HCT116 (cell line): ENCODE data around the gene TMEM258. TPM values are rescaled to one million over a fixed set of nuclear protein-coding genes. Genes with fewer than 3 reads are reported as not detected.

Experiments
- ATAC-seq: fragments of 200-7000 bp; cut with Tn5 transposase; 2 replicates; pipeline ENCODE4 v1.9.1; 2020; ENCODE audit warnings: mild to moderate bottlenecking, moderate library complexity
- BruUV-seq: library from RNA; stranded (reverse); fragments of 400-500 nt; replicated peaks from 2 replicates; lab custom pipeline; 2021; lab: Mats Ljungman, UMichigan
- CTCF ChIA-PET: fragments of 300-600 bp; sonication (Branson Sonifier 250); formaldehyde crosslinking; loops from one replicate; lab custom pipeline; 2021; ENCODE audit warnings: antibody characterized with exemption; lab: Charles Lee
- POLR2A ChIA-PET: fragments of 300-600, 350-600 bp; sonication (Branson Sonifier 250); formaldehyde crosslinking; loops from one replicate; lab custom pipeline; 2021; ENCODE audit warnings: antibody characterized with exemption; lab: Charles Lee
- RAD21 ChIA-PET, 2 experiments: fragments of 300-600 bp; sonication (Branson Sonifier 250); formaldehyde crosslinking; loops; one replicate each; lab custom pipeline; 2023; ENCODE audit warnings: low total read pairs in 2 of 2; ENCODE audit not compliant: uncharacterized antibody in 2 of 2, unreplicated experiment in 2 of 2, low non-redundant PET in 1 of 2; lab: Charles Lee
- DNase-seq: peaks from one replicate; pipeline ENCODE4 v3.0.0-alpha.2; 2010; ENCODE audit warnings: low read depth, low spot score
- H2AFZ ChIP-seq: fragments of 200-600 bp; shearing (Covaris generic), sonication (generic); 2 replicates; pipeline ENCODE4 v1.6.1; 2017; ENCODE audit warnings: low read depth, mixed run types, mixed read lengths, antibody characterized with exemption, low read length; ENCODE audit not compliant: poor library complexity, severe bottlenecking
- H3K27ac ChIP-seq: 2 replicates; pipeline ENCODE4 v1.5.1; 2012; ENCODE audit warnings: low read depth, low read length
- H3K27me3 ChIP-seq: fragments of 200-600 bp; sonication (generic); 2 replicates; pipeline ENCODE4 v1.6.1; 2016; ENCODE audit warnings: mixed run types, low read length, mixed read lengths; ENCODE audit not compliant: insufficient read depth
- H3K36me3 ChIP-seq, 2 experiments: fragments of 200-500 bp in 1 of 2; fragments of 200-600 bp in 1 of 2; sonication (Bioruptor generic) in 1 of 2; sonication (generic) in 1 of 2; 2 replicates each; pipeline versions ENCODE4 v1.5.1 to v1.6.1; 2014 to 2016; ENCODE audit warnings: low read length in 2 of 2, inconsistent platforms in 1 of 2, mixed read lengths in 1 of 2, mixed run types in 1 of 2; ENCODE audit not compliant: insufficient read depth in 2 of 2, control insufficient read depth in 1 of 2
- H3K4me1 ChIP-seq, 2 experiments: fragments of 200-600 bp in 1 of 2; sonication (generic) in 1 of 2; 2 replicates each; pipeline versions ENCODE4 v1.5.1 to v1.6.1; 2012 to 2017; ENCODE audit warnings: low read length in 2 of 2, inconsistent platforms in 1 of 2, mild to moderate bottlenecking in 1 of 2, mixed read lengths in 1 of 2, mixed run types in 1 of 2, moderate library complexity in 1 of 2; ENCODE audit not compliant: insufficient read depth in 2 of 2, control insufficient read depth in 1 of 2
- H3K4me2 ChIP-seq: fragments of 200-600 bp; sonication (generic); 2 replicates; pipeline ENCODE4 v1.6.1; 2017; ENCODE audit warnings: mixed run types, low read length, mixed read lengths
- H3K4me3 ChIP-seq, 2 experiments: fragments of 200-600 bp in 1 of 2; sonication (generic) in 1 of 2; replicated peaks in 1 of 2; 2 replicates each; pipeline ENCODE4 v1.5.1; 2011 to 2016; ENCODE audit warnings: low read length in 2 of 2, control low read depth in 1 of 2, low read depth in 1 of 2, mild to moderate bottlenecking in 1 of 2, mixed read lengths in 1 of 2, mixed run types in 1 of 2
- H3K79me2 ChIP-seq: fragments of 200-600 bp; sonication (generic); 2 replicates; pipeline ENCODE4 v1.6.1; 2017; ENCODE audit warnings: mild to moderate bottlenecking, mixed run types, low read length, moderate library complexity, mixed read lengths; ENCODE audit not compliant: insufficient read depth
- H3K9ac ChIP-seq: fragments of 200-600 bp; sonication (generic); 2 replicates; pipeline ENCODE4 v1.6.1; 2016; ENCODE audit warnings: low read length, mixed read lengths
- H3K9me2 ChIP-seq: fragments of 200-600 bp; sonication (generic), shearing (Covaris generic); 2 replicates; pipeline ENCODE4 v1.6.1; 2017; ENCODE audit warnings: mixed run types, mild to moderate bottlenecking, moderate library complexity; ENCODE audit not compliant: insufficient read depth
- H3K9me3 ChIP-seq, 2 experiments: fragments of 200-500 bp in 1 of 2; fragments of 200-600 bp in 1 of 2; sonication (Bioruptor generic) in 1 of 2; sonication (generic) in 1 of 2; 2 replicates each; pipeline ENCODE4 v1.6.1; 2014 to 2017; ENCODE audit warnings: low read length in 2 of 2, mixed read lengths in 2 of 2, inconsistent platforms in 1 of 2, low read depth in 1 of 2, mild to moderate bottlenecking in 1 of 2, mixed run types in 1 of 2, moderate library complexity in 1 of 2; ENCODE audit not compliant: control insufficient read depth in 1 of 2, insufficient read depth in 1 of 2
- H4K20me1 ChIP-seq: fragments of 200-600 bp; sonication (generic), shearing (Covaris generic); 2 replicates; pipeline ENCODE4 v1.6.1; 2017; ENCODE audit warnings: mixed run types, mild to moderate bottlenecking, moderate library complexity; ENCODE audit not compliant: insufficient read depth
- CBX3 ChIP-seq: IDR thresholded peaks from 2 replicates; pipeline ENCODE4 v1.6.1; 2012; ENCODE audit warnings: low read depth
- CEBPB ChIP-seq: IDR thresholded peaks from 2 replicates; pipeline ENCODE4 v1.6.1; 2012; ENCODE audit warnings: low read depth
- FOSL1 ChIP-seq: IDR thresholded peaks from 2 replicates; pipeline ENCODE4 v1.6.1; 2012; ENCODE audit warnings: low read depth
- JUND ChIP-seq: IDR thresholded peaks from 2 replicates; pipeline ENCODE4 v1.6.1; 2012
- POLR2AphosphoS5 ChIP-seq: IDR thresholded peaks from 2 replicates; pipeline ENCODE4 v1.6.1; 2011; ENCODE audit warnings: mild to moderate bottlenecking, low read depth, low read length, moderate library complexity
- SIN3A ChIP-seq: IDR thresholded peaks from 2 replicates; pipeline ENCODE4 v1.6.1; 2012; ENCODE audit warnings: low read depth
- SRF ChIP-seq: IDR thresholded peaks from 2 replicates; pipeline ENCODE4 v1.6.1; 2012; ENCODE audit warnings: low read depth
- YY1 ChIP-seq: IDR thresholded peaks from 2 replicates; pipeline ENCODE4 v1.6.1; 2011; ENCODE audit warnings: low read length, low read depth, moderate library complexity, mild to moderate bottlenecking; ENCODE audit not compliant: insufficient replicate concordance; ENCODE audit errors: extremely low read depth
- ZBTB33 ChIP-seq: IDR thresholded peaks from 2 replicates; pipeline ENCODE4 v1.6.1; 2011; ENCODE audit warnings: mild to moderate bottlenecking, low read length, moderate library complexity; ENCODE audit not compliant: insufficient replicate concordance; ENCODE audit errors: extremely low read depth
- intact Hi-C: fragments of 100-400 bp; cut with micrococcal nuclease; formaldehyde crosslinking; loops from 2 replicates; pipeline ENCODE4 v1.10.0; 2022
- total RNA-seq: library from RNA; stranded (reverse); gene quantifications from one replicate; pipeline ENCODE4 v1.2.1, GENCODE V29; 2021; ENCODE audit not compliant: unreplicated experiment

Gene TMEM258
- total RNA-seq, 1 experiment from 2014 or later: 160 TPM

GRCh38 chr11:61762223-61762615 lies 30.2 kb downstream of the TMEM258 start:
- CTCF ChIA-PET: interaction anchor here (0.8 to 1.6 kb wide), 5 partner anchors 11 to 137 kb away, joined by 3 to 4 read pairs (median 3); no protein-coding TSS in a partner anchor
- H3K27me3 ChIP-seq: no peaks in the 10 kb centered on the region
- ATAC-seq (no peak), DNase-seq (no peak)
- TF ChIP-seq YY1: no peak
- no peak overlapping the region for H2AFZ ChIP-seq
- H3K9ac ChIP-seq: no peak overlapping the region
- peak overlapping the region; percentile 54 for H3K4me2 ChIP-seq
- H3K36me3 ChIP-seq: no peaks in the 10 kb centered on the region
- POLR2A ChIA-PET: no interaction called here
- no peak overlapping the region for H3K27ac ChIP-seq
- no TSS peak for BruUV-seq
- H3K9me2 ChIP-seq: no peaks in the 10 kb centered on the region
- H3K79me2 ChIP-seq: peaks cover 33% of the 10 kb centered on the region; the same call in 1 of the 2 replicates
- H3K4me1 ChIP-seq: peaks cover 18 to 51% of the 10 kb centered on the region in 2 experiments
- no peaks in the 10 kb centered on the region for H4K20me1 ChIP-seq
- H3K9me3 ChIP-seq: no peaks in the 10 kb centered on the region
- intact Hi-C loops: no loop called here
- RAD21 ChIA-PET: no interaction called here
- no peak overlapping the region for H3K4me3 ChIP-seq

- H3K4me1 ChIP-seq: peaks cover 23 to 57% of the 10 kb centered on the region in 2 experiments
- no TSS peak for BruUV-seq
- H3K27me3 ChIP-seq: no peaks in the 10 kb centered on the region
- POLR2A ChIA-PET: no interaction called here
- RAD21 ChIA-PET: no interaction called here
- peak overlapping the region; percentile 54 for H3K4me2 ChIP-seq
- intact Hi-C loops: no loop called here
- H3K27ac ChIP-seq: no peak overlapping the region
- DNase-seq: no peak
- H3K9me3 ChIP-seq: no peaks in the 10 kb centered on the region
- no peak for ATAC-seq
- H3K9me2 ChIP-seq: no peaks in the 10 kb centered on the region
- H2AFZ ChIP-seq: no peak overlapping the region
- no peaks in the 10 kb centered on the region for H3K36me3 ChIP-seq
- H4K20me1 ChIP-seq: no peaks in the 10 kb centered on the region
- CTCF ChIA-PET: interaction anchor here (0.8 to 1.6 kb wide), 5 partner anchors 11 to 137 kb away, joined by 3 to 4 read pairs (median 3); no protein-coding TSS in a partner anchor
- no peak overlapping the region; the same call in 1 of the 2 replicates for H3K9ac ChIP-seq
- peaks cover 37% of the 10 kb centered on the region; the same call in 1 of the 2 replicates for H3K79me2 ChIP-seq
- TF ChIP-seq SRF (no peak), CBX3 (no peak), CEBPB (no peak), JUND (no peak), SIN3A (no peak), FOSL1 (no peak), POLR2AphosphoS5 (no peak), ZBTB33 (no peak)
- no peak overlapping the region for H3K4me3 ChIP-seq
Observed at GRCh38 chr11:61761440-61762222, 30.8 kb downstream of the TMEM258 start.
